Activated T-cell treated with anti-CD3 and anti-CD28 coated beads, Interleukin-2, amount 50 U/mL, for 4 hours (primary cell): ENCODE measurements around the gene BOLA3. TPM values are rescaled to one million over a fixed set of nuclear protein-coding genes. Genes with fewer than 3 reads are reported as not detected.
"Not testable (repeated sequence)": the region's sequence is repeated elsewhere in the genome, so short reads cannot be mapped to it uniquely, and the experiment has no call there.

Experiments used
- ATAC-seq, 2 donors: fragments of 200-7000 bp; cut with Tn5 transposase; one replicate each; pipeline ENCODE4 v1.10.0; 2021
- DNase-seq: peaks from one replicate; pipeline ENCODE4 v3.0.0-alpha.2; 2020
- H3K27me3 Mint-ChIP-seq: one replicate; pipeline ENCODE4 v1.8.0; 2021; ENCODE audit warnings: low read depth, mixed read lengths
- H3K36me3 Mint-ChIP-seq: one replicate; pipeline ENCODE4 v1.8.0; 2022; ENCODE audit warnings: mixed read lengths; ENCODE audit not compliant: insufficient read depth
- H3K4me1 Mint-ChIP-seq: one replicate; pipeline ENCODE4 v1.8.0; 2021; ENCODE audit warnings: low read depth, mixed read lengths
- H3K4me3 Mint-ChIP-seq: one replicate; pipeline ENCODE4 v1.8.0; 2021; ENCODE audit warnings: mild to moderate bottlenecking, moderate library complexity, mixed read lengths
- H3K9me3 Mint-ChIP-seq: one replicate; pipeline ENCODE4 v1.8.0; 2021; ENCODE audit warnings: mixed read lengths
- total RNA-seq, 3 donors: library from RNA; stranded (reverse); gene quantifications; one replicate each; pipeline ENCODE4 v1.2.1, GENCODE V29; 2021

Gene BOLA3
- total RNA-seq, 3 donors from 2014 or later: 103 to 110 (median 109) TPM

- H3K27me3 Mint-ChIP-seq, H3K4me3 Mint-ChIP-seq, DNase-seq, ATAC-seq, H3K9me3 Mint-ChIP-seq, H3K4me1 Mint-ChIP-seq: not testable (repeated sequence)
- peaks cover 43% of the 10 kb centered on the region for H3K36me3 Mint-ChIP-seq
Measured at GRCh38 chr2:74088676-74089075, 59.0 kb downstream of the BOLA3 start.

DNA sequence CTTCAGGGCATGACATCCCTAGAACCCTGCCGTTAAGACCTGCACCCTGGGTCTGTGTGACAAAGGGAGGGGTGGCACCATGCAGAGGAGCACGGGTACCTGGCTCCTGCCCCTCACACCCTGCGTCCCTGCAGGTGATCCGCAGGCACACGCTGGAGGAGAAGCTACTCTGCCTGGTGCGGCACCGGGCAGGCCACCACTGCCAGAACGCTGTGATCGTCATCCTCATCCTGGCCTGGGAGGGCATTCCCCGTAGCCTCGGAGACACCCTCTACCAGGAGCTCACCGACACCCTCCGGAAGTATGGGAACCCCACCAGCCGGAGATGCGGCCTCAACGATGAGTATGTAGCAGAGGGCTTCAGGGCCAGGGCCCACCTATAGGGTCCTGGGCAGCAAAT is 60.0 kb downstream of the BOLA3 start:
- Mint-ChIP-seq H3K4me1 (no peaks in the 10 kb centered on the region), H3K4me3 (no peak overlapping the region), H3K9me3 (no peaks in the 10 kb centered on the region), H3K36me3 (peaks cover 49% of the 10 kb centered on the region), H3K27me3 (no peaks in the 10 kb centered on the region)
- no peak for DNase-seq
- ATAC-seq: no peak

DNA sequence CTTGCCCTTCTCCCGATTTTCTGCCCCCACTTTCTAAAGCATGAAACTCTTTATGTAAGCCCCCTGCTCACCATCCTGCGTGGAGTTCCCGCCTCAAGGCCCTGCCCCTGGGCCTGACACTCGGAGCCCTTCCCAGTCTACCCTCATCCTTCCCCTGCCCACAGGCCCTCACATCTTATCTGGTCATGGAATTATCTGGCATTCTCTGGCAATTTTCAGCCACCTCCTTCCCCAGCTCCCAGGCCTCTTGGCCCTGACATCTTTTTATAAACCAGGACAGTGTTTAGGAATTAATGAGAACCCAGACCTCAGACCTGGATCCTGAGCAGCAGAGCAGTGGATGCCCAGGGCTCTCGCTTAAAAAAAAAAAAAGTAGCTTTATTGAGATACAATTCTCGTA is 61.7 kb downstream of the BOLA3 start:
- no peak overlapping the region for H3K4me3 Mint-ChIP-seq
- H3K9me3 Mint-ChIP-seq: no peaks in the 10 kb centered on the region
- no peaks in the 10 kb centered on the region for H3K4me1 Mint-ChIP-seq
- peaks cover 51% of the 10 kb centered on the region for H3K36me3 Mint-ChIP-seq
- no peak for ATAC-seq
- DNase-seq: no peak
- H3K27me3 Mint-ChIP-seq: no peaks in the 10 kb centered on the region

Other genes with a start within 250 kb of the BOLA3 start
- gene DGUOK, start 221.0 kb downstream of the BOLA3 start, total RNA-seq: 10 to 100 TPM; 69.5 to 76.0 (median 74.2) TPM
- 10 to 100 TPM; 30.8 to 34.0 (median 31.7) TPM for gene TET3, start 163.0 kb downstream of the BOLA3 start, total RNA-seq
- 100 to 1,000 TPM; 171 to 175 (median 173) TPM for gene MOB1A, start 31.0 kb upstream of the BOLA3 start, total RNA-seq
- gene MTHFD2, start 50.7 kb upstream of the BOLA3 start, total RNA-seq: 100 to 1,000 TPM; 408 to 545 (median 430) TPM
- gene SLC4A5, start 195.5 kb upstream of the BOLA3 start, total RNA-seq: 1 to 10 TPM; 1.3 to 1.5 (median 1.4) TPM
- 10 to 100 TPM; 94.4 to 97.7 (median 97.6) TPM for gene DCTN1, start 232.4 kb upstream of the BOLA3 start, total RNA-seq